NCI-H524 treated with DMSO at 0.1 percent for 48 hours (cell line): ENCODE data around the gene LRRTM2.
A peak's percentile ranks its signal among the peaks of the same experiment; 100 is the strongest.
"Not testable (repeated sequence)": the region's sequence is repeated elsewhere in the genome, so short reads cannot be mapped to it uniquely, and the experiment has no call there.

Experiments
- DNase-seq: peaks from one replicate; lab custom pipeline; 2025; lab: John Stamatoyannopoulos, UW

LRRTM2 gene

GRCh38 chr5:138874771-138875551 is at the start of gene LRRTM2:
TSS of gene LRRTM2 (minus strand) at chr5:138875335. CDS start at chr5:138874911, 424 bp downstream.
- DNase-seq: peak; percentile 66

DNA sequence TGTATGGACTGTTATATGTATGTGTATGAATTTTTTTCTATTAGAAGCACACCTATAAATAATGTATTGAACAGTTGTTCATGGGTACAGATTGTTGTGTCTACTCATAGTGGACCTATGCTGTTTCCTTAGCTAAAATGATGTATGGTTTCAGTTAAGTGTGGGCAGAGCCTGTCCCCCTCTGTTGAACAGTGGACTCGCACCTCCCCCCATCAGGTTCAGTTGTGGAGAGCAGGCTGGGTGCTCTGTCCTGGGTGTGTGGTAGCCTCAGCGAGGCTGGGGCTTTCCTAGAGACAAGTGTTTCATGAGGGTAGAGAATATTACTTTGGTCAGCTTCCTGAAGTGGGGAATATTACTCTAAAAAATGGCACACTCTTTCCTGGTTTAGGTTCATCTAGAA is 47.4 kb upstream of the LRRTM2 start:
- DNase-seq: no peak

- DNase-seq: not testable (repeated sequence)
These were observed 46.2 kb upstream of the LRRTM2 start for GRCh38 chr5:138921362-138921761.

GRCh38 chr5:138920181-138920580 is 45.0 kb upstream of the LRRTM2 start:
- no peak for DNase-seq

DNA sequence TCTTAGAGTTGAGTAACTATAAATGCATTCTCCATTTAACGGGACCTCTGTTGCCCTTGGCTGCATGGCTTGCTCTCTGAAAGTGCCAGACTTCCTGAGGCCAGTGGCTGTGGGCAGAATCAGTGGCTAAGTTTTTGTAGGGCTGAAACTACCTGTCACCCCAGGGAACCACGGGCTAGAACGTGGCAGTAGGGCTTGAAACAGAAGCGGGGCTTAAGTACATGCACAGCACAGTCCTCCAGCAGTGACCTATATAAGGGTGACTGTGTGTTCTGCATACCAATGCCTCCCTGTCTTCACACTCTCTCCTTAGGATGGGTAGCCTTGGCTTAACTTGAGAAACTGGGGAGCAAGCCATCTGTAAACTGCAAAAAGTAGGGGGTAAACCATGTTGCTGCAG is 43.6 kb upstream of the LRRTM2 start:
- DNase-seq: no peak

DNA sequence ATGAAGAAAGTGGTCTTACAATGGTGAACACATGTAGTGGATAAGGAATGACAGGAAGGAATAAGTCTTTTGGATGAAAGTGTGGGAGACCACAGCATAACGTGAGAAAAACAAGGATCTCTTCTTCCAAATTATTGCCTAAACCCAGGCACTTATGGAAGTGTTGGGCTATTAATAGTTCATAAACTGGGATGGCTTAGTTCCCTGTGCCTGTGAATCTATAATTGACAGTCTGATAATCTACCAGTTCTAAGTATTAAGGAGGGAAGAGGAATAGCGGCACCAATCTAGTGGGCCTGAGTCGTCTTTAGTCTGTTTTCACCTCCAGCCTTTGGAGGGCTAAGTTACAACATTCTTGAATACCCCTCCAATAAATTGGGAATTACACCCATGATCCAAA is 39.2 kb upstream of the LRRTM2 start:
- DNase-seq: no peak

DNA sequence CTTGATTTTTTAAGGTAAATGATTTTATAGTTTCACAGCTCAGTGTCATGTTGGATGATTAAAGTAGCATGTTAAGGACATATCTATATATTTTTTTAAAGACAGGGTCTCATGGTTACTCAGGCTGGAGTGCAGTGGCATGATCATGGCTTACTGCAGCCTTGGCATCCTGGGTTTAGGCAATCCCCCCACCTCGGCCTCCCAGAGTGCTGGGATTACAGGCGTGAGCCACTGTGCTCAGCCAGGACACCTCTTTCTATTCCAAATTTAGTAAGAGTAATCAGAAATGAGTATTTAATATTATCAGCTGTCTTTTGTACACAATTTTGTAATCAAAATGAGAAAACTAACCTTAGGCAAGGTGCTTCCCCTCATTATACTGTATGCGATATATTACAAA is 38.6 kb upstream of the LRRTM2 start:
- DNase-seq: no peak

- no peak for DNase-seq
These were observed 37.0 kb upstream of the LRRTM2 start for GRCh38 chr5:138912093-138912492.

- DNase-seq: peak; percentile 21
These were observed 36.3 kb upstream of the LRRTM2 start for GRCh38 chr5:138911441-138911840.

GRCh38 chr5:138910546-138911185 is 35.5 kb upstream of the LRRTM2 start:
- no peak for DNase-seq

- DNase-seq: no peak
These were observed 34.6 kb upstream of the LRRTM2 start for GRCh38 chr5:138909734-138910133.

GRCh38 chr5:138905541-138905940 is 30.4 kb upstream of the LRRTM2 start:
- DNase-seq: no peak

DNA sequence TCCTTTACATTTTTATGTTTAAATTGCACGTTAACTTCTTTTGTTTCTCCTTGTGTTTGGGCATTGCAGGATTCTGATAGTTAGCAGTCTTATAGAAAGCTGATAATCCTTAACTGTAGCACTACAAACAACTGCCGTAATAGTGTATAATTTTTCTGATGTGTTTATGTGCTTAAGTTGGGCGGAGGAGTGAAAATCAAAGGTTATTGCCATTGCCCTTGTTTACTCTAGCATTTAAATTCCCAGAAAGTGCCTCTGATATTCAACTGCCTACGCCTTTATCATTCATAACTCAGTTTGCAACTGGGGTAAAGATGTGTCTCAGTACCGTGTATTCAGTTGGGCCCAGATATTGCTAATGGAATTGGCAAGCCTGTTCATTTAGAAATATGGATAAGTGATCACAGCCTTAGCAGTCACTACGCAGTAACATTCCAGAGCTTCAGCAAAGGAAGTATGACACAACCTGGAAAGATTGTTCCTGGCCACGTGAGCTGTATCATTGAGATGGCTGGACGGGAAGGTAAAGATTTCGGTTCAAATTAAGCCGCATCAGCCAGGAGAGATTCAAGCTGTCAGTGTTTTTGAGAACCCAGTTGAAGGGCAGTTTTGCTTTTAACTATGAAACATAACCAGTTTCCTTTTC is 28.1 kb upstream of the LRRTM2 start:
- DNase-seq: no peak

DNA sequence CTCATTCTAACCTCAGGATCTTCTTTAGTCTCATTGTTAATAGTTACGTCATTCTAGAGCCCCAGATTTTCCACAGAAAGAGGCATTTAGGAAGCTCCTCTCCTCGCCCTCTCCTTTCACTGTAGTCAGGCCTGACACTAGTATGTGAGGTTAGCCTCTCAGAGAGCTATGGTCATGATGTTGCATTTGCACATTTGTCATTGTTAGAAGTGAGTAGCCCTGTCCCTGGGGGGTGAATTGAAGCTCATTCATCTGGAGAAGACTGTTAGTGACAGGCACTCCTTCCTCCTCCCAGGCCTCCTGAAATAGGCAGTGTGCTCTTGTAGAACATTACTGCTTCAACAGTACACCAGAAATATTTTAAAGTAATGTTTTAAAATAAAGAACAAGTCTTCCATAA is 26.6 kb upstream of the LRRTM2 start:
- no peak for DNase-seq

GRCh38 chr5:138900281-138900965 is 25.3 kb upstream of the LRRTM2 start:
- DNase-seq: no peak

GRCh38 chr5:138898742-138899141 is 23.6 kb upstream of the LRRTM2 start:
- no peak for DNase-seq

DNA sequence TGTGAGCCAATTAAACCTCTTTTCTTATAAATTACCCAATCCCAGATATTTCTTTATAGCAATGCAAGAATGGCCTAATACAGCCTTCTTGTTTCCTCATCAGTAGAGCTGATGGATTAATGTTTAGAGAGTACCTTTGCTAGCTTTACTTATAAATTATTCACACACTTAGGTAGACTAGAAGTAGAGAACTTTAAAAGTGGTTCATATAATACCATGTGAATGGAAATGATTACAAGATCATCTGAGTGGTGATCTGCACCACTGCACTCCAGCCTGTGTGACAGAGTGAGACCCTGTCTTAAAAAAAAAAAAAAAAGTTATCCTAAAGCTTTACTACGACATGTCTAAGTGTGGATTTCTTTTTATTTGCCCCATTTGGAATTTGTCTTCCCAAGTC is 23.2 kb upstream of the LRRTM2 start:
- no peak for DNase-seq

GRCh38 chr5:138895918-138896317 is 20.8 kb upstream of the LRRTM2 start:
- DNase-seq: no peak

GRCh38 chr5:138890644-138891043 is 15.5 kb upstream of the LRRTM2 start:
- no peak for DNase-seq

GRCh38 chr5:138889994-138890393 is 14.9 kb upstream of the LRRTM2 start:
- no peak for DNase-seq

DNA sequence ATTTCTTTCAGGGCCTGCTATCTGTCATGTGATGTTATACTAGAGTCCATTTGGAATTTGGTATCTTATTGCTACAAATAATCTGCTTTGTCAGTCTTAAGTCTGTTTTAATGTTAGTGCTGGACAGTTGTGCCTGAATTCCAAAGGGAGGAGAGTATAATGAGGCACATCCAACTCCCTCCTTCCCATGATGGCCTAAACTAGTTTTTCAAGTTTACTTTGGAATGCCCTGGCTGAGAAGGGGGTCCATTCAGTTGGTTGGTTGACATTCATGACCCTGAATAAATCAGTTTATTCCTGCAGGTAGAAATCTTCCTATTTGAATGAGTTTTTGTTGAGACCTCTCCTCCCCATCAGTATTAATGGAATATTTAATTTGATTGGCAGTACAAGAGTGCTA is 9.4 kb upstream of the LRRTM2 start:
- DNase-seq: no peak

- DNase-seq: no peak
These were observed 9.0 kb upstream of the LRRTM2 start for GRCh38 chr5:138884094-138884493.

DNA sequence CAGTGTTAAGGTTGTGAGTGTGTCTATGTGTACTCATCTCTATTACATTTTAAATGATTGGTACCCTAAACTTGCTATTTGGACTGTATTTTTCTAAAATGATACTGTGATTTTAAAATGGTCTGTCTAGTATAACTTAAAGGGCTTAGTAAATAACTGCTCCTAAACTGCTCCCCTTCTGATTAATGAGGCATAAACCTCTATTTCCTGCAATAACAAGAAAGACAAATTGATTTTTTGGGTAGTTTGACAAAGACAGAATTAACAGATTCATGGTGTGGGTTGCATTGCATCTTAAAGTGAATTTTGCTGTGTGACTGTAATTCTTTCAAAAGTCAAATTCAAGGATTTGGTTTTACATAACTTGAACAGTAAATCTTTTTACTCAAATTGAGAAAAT is 8.1 kb upstream of the LRRTM2 start:
- DNase-seq: no peak
